HG03442 (cell line): Measurements from ENCODE around the gene SLC25A45.
A peak's percentile ranks its signal among the peaks of the same experiment; 100 is the strongest.
"Not testable (repeated sequence)": the region's sequence is repeated elsewhere in the genome, so short reads cannot be mapped to it uniquely, and the experiment has no call there.

Experiments
- ATAC-seq: cut with Tn5 transposase; IDR thresholded peaks from one replicate; pipeline ENCODE4 v1.9.1; 2021; ENCODE audit warnings: mild to moderate bottlenecking, moderate library complexity; ENCODE audit not compliant: unreplicated experiment

Gene SLC25A45

DNA sequence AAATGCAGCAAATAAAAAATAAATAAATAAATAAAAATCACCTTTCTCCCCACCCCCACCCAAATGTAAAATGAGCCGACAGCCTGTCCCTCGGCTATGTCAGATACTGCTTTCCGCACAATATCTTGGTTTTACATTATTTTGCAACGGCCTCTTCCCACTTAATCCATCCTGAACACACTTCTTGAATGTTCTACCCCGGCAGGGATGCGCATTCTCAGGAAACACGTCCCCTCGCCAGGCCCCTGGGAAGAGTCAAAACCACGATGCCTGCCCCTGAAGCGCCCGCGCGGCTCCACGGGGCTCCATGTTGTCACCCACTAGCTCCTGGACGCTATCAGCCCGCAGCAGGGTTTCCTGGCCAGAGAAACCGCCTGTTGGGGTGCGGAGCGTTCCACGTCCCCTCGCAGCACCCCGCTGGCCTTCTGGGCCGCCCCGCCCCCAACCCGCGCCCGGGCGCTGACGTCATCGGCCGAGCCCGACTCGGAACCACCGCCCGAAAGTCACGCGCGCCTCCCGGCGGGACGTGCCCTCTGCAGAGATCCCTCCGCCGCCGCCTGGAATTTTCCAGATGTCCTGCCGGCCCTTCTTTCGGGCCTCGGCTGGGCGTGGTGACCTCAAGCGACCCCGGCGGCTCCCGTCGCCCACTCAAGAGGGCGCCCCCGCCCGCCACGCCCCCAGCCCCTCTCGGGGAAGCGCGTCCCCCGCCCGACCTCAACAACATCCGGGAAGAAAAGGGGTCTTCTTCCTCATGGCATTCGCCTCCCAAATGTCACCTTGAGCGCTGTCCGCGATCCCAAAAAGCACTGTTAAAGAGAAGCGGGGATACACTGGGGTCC is 39.6 kb upstream of the SLC25A45 start:
- ATAC-seq, result peak; percentile 26

- no peak for ATAC-seq
These were observed 38.7 kb upstream of the SLC25A45 start for GRCh38 chr11:65420979-65421793.

DNA sequence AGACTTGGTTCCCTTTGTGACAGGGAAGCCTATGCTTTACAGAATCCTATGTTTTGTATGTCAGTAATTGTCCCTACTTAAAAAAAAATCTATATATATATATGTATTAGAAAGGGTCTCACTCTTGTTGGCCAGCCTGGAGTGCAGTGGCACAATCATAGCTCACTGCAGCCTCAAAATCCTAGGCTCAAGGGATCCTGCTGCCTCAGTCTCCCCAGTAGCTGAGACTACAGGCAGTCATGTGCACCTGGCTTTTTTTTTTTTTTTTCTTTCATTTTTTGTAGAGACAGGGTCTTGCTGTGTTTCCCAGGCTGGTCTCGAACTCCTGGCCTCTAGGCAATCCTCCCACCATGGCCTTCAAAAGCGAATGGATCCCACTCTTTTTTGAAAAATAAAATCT is 38.1 kb upstream of the SLC25A45 start:
- ATAC-seq, result no peak

DNA sequence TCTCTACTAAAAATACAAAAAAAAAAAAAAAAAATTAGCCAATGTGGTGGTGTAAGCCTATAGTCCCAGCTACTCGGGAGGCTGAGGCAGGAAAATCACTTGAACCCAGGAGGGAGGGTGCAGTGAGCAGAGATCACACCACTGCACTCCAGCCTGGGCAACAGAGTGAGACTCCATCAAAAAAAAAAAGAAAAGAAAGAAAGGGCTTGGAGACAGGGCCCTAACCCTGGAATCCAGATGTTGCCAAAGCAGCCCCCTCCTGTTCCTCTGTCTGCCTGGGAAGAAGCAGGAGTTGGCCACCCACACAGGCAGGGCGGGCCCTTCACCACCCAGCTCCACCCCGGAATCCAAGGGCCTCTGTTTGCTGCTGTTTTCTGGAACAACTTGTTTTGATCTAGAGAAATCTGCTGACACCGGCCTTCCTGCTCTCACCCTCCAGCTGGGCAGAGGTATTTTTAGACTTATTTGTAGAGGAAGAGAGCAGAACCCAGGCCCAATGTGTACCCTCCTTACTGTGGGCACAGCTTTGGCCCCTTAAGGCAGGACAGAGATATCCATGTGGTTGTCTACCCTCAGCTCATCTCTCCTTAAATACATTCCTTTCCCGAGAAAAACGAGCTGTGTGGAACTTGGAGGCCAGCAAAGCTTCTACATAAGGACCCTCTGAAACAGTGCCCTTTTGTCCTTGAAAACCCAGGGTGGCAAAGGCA is 37.5 kb upstream of the SLC25A45 start:
- ATAC-seq, result no peak

DNA sequence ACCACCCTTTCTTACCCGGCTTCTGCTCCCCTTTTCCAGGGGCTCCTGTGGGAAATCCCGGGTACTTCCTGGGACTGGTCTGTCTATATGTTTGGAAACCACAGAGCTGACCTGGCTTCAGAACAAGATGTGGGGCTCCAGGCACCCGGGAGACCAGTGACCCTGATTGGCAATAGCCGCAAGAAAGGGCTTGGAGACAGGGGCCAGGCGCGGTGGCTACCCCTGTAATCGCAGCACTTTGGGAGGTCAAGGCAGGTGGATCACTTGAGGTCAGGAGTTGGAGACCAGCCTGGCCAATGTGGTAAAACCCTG is 37.0 kb upstream of the SLC25A45 start:
- no peak for ATAC-seq

- peak; percentile 27 for ATAC-seq
These were observed 36.4 kb upstream of the SLC25A45 start for GRCh38 chr11:65418681-65419459.

DNA sequence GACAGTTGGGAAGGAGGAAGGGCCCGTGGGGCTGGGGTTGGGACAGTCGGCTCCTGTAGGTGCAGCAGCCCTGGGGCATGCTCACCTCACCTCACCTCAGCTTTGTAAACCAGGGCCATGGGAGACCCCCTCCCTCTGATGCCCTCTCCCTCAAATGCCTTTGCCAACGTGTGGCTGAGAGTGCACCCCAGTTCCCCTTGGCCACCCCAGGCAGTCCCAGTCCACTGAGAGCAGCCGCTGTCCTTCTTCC is 35.9 kb upstream of the SLC25A45 start:
- ATAC-seq, result no peak

DNA sequence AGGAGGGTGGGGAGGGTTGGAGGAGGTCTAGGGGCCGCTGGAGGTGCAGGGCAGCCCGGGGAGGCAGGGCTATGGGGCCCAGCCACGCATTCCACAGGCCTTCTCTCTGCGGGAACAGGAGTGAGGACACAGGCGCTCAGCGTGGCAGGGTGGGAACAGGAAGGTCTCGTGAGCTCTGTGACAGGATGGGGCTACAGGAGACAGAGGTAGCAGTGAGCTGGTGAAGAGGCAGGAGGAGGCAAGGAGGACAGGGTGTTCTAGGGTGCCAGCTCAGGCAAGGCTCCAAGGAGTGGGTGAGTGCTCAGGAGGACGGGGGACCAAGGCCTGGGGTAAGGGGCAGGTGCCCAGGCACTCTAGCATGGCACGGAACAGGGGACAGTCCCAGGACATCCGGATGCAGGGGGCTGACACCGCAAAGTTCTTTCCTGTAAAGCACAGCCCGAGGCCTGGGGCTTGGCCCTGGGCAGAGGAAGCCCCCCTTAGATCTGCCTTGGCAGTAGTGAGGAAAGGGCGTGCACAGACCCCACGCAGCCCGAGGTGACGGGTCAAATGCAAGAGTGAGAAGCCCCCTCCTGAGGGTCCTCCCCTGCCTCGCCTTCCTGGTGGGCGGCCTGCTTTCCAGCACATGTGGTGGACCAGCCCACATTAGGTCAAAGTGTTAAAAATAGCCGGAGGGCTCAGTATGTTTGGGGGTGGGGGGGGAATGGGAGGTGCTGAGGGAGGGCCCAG is 35.4 kb upstream of the SLC25A45 start:
- no peak for ATAC-seq

DNA sequence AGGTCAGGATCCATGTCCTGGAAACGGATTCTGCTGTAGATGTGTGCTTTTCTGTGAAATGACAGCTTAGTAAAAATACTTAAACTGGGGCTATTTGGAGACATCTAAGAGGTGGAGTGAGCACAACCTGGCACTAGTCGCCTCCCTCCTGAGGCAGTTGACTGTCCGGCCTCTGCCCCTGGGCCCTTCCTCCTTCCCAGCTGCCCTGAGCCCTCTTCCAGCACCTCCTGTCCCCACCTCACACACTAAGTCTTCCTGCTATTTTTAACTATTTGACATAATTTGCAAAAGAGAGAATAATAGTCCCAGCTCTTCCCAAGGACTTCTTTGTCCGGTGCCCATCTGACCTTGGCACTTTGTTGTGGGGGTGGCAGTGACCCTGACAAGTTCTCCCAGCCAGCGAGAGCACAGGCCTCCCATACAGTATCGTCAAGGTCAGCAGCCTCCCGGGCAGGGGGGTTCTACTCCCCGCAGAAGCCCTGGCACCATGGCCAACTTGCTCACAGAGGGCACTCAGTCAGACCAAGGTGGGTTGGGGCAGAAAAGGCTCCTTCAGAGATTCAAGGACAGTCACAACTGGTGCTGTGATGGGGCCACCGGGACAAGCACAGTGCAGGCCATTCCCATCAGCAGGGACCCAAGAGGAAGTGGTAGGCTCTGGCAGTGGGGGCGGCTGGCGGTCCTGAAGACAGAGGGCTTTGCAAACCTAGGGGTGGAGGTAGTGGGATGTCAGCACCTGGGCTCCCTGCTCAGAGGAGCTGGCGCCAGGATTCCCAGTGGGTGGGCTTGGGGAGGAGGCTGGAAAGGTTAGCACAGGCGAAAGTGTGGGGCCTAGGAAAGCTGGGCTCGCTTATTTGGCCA is 34.6 kb upstream of the SLC25A45 start:
- no peak for ATAC-seq

- no peak for ATAC-seq
These were observed 33.9 kb upstream of the SLC25A45 start for GRCh38 chr11:65416341-65416824.

DNA sequence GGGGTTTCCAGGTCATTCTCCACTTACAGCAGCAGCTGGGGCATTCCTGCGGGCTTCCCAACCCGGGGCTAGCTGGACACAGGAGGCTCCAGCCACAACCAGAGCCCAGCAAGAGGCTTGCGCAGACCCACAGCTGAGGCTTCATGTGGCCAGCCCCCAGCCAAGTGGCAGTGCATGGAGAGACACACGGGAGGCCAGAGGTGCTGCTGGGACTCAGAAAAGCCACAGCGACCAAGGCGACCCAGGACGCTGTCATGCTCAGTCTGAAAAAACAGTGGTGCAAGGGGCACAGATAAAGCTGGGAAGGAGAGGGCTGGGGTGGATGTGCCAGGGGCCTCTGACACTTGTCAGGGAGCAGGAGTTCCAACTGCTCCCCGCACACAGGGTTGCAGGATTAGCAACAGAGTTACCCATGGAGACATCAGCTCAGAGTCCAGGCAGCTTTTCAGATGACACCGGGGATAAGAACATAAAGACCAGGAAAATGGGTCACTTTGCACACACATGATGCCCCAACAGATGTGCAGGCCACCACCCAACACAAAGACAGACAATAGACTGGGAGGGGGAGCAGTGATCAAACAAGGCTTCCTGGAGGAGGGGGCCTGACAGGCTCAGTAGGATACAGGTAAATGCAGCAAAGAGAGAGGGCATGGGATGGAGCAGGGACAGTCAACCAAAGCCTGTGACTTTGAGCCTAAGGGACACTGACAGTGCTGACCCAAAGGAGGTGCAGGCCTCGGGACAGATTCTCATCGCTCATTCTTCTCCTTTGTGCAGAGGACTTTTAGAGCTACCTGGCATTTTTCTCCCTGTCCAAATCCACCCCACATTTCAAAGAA is 33.3 kb upstream of the SLC25A45 start:
- ATAC-seq, result no peak

GRCh38 chr11:65414776-65415498 is 32.5 kb upstream of the SLC25A45 start:
- ATAC-seq, result no peak

DNA sequence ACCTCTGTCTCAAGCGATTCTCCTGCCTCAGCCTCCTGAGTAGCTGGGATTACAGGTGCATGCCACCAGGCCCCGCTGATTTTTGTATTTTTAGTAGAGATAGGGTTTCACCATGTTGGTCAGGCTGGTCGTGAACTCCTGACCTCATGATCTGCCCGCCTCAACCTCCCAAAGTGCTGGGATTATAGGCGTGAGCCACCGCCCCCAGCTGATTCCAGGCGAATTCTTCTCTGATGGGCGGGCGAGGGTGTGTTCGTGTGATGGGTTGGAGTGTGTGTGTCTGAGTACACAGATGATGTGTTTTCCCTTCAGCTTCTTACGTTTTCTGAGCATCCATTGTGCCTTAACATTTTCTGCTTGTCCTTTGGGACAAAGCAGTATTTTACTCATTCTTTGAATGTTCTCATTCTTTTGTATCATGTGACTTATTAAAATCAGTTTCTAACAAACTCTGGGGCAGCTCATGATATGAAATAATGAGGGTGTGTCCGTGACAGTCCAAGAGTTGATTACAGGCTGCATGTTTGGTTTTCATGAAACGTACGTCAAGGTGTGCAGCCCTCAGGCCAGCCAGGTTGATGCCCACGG is 30.7 kb upstream of the SLC25A45 start:
- not testable (repeated sequence) for ATAC-seq

DNA sequence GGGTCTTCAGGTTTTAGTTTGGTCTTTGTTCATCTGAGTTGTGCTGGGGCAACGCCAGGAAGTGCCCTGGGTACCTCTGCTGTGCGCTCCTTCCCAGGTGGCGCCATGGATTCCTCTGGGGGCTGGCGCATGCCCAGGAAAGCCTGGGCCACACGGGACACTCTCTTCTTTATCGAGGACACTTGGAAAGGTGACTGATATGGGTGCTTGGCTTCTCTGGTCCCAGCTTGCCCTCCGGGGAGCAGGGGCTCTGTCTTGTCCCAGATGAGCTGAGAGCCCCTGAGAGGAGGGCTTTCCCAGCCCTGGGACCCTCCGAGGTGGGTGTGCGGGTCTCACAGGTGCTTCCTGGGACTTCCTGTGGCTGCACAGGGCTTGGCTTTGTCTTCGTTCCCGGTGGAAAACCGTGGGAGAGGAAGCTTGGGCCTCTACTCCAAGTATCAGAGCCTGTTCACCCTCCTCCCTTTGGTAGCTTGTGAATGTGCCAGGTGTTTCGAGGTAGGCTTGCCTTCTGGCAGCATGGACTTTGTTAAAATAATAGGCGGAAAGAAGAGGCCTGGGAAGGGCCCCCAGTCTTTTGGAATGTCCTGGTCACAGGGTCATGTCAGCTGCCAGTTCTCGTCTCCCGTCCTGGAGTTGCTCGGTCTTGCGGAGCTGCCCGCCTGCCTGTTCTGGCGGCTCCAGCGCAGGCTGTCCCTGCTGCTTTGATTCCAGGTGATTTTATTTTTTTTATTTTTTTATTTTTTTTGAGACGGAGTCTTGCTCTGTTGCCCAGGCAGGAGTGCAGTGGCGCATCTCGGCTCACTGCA is 30.0 kb upstream of the SLC25A45 start:
- no peak for ATAC-seq

DNA sequence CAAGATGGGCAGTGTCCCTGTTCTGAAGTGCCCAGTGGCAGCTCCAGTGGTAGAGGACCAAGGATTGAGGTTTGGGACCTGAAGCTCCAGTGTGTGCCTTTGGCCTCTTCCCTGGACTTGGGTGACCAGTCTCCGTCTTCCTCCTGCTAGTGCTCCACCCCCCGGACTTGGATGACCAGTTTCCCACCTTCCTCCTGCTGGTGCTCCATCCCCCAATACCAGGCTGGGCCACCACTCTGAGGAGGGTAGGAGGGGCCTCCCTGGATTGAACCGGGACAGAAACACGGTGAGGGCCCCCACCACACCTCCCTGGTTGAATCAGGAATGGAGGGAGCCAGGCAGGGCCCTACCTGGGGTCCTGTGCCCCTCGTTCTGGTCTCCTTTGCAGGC is 29.2 kb upstream of the SLC25A45 start:
- ATAC-seq, result no peak

DNA sequence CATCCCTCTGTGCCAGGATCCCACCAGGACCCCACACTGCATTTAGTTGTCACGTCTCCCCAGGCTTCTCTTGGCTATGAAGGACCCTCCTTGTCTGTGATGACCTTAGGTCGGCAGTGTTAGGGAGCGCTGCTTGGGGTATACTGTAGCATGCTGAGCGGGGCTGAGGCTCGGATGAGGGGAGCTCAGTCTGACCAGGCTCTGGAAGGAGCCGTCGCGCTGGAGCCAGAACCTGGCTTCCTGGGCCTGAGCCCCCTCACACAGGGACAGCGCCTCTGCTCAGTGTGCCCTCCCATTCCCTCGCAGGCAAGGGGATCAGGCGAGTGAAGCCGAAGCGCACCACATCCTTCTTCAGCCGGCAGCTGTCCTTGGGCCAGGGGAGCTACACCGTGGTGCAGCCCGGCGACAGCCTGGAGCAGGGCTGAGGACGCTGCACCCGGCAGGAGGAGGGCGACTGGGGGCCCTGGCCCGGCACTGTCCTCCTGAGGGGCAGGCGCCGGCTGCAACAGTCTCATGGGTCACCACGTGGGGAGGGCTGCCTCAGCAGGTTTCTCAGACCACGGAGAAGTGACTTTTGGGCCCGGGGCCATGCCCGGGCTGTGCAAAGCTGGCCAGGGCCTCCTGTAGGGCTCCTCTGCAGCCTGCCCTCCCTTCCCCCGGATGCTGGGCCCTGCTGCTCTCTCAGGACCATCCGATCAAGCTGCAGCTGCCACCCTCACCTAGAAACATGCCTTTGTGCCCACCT is 28.7 kb upstream of the SLC25A45 start:
- ATAC-seq, result no peak
